GM21515 (cell line): Measurements from ENCODE around the gene TRIM75.
"Not testable (repeated sequence)": the region's sequence is repeated elsewhere in the genome, so short reads cannot be mapped to it uniquely, and the experiment has no call there.

Experiments used
- ATAC-seq: cut with Tn5 transposase; IDR thresholded peaks from one replicate; pipeline ENCODE4 v1.9.1; 2021; ENCODE audit not compliant: unreplicated experiment

Gene TRIM75

DNA sequence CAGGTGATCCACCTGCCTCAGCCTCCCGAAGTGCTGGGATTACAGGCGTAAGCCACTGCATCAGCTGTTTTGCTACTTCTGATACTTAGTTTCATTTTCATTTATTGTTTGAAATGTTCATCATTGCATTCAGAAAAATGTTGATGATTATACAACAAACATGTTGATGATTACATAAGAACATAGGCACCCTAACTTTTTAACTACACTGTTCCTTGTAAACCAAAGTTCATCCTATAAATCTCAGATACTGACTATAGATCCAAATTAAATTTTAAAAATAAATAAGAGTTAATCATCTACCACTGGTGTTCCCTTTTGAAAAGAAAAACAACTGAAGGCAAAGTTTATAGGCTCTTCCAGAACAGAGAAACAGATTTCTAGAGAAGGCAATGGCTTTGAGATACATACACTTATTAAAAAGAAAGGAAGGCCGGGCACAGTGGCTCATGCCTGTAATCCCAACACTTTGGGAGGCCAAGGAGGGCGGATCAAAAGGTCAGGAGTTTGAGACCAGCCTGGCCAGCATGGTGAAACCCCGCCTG, 23.4 kb downstream of the TRIM75 start:
- no peak for ATAC-seq

DNA sequence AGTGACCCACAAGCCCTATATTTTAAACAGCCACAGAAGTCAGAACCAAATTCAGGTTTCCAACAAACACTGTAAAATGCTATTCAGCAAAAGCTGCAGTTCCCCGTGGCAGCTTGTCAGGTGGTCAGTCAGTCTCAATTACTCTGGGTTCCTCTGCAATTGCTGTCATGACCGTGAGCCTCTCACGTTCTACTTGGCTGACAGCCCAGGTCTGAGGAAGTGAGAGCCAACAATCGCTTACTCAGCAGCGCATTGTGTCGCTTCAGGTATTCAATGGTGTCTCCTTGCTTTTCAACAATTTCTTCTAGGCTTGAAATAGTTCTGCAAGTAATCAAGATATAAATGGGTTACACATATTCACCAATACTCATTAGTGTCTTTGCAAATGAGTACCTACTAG, 25.8 kb downstream of the TRIM75 start:
- ATAC-seq = no peak

- not testable (repeated sequence) for ATAC-seq
Measured at GRCh38 chr4:165084787-165085186, 31.1 kb downstream of the TRIM75 start.

DNA sequence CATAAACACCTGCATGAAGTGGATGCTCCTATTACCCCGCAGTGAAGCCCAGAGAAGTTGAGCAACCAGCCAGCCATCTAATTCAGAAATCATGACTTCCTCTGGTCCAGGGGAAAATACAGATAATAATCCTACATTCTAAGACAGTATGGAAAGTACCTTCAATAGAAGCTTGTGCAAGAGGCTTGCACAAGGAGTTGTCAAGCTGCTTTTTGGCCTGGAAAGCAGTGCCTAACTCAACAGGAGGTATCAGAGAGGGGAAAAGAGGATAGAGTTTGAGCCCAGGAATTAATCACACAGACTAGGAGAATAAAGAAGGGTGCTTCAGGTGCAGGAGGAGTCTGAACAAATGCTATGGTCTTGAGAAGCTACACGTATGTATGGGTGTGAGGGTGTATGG, 32.3 kb downstream of the TRIM75 start:
- ATAC-seq = no peak

- ATAC-seq = no peak
Measured at GRCh38 chr4:165088366-165088765, 34.7 kb downstream of the TRIM75 start.

DNA sequence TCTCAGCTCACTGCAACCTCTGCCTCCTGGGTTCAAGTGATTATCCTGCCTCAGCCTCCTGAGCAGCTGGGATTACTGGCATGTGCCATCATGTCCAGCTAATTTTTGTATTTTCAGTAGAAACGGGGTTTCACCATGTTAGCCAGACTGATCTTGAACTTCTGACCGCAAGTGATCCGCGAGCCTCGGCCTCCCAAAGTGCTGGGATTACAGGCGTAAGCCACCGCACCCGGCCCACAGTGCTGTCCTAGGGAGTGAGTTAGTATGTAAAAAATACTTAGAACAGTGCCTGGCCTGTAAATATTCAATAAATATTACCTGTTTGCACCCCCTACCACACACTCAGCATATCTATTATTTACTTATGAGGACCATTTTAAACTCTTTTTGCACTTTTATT, 38.5 kb downstream of the TRIM75 start:
- not testable (repeated sequence) for ATAC-seq

DNA sequence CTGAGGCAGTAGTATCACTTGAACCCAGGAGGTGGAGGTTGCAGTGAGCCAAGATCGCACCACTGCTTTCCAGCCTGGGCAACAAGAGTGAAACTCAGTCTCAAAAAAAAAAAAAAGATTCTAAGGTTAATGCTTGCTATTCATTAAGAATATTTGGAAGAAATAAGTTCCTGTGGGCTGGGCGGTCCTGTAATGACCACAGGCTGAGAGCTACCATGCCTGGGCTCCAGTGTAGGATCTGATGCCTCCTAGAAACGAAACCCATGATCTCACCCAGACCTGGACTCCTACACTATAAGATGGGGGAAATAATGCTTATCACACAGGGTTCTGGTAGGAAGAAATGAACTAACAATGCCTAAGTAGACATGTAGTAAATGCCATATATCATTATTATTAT, 41.2 kb downstream of the TRIM75 start:
- ATAC-seq = no peak

- ATAC-seq = no peak
Measured at GRCh38 chr4:165095291-165095690, 41.6 kb downstream of the TRIM75 start.

GRCh38 chr4:165096776-165097175, 43.1 kb downstream of the TRIM75 start:
- ATAC-seq = no peak

DNA sequence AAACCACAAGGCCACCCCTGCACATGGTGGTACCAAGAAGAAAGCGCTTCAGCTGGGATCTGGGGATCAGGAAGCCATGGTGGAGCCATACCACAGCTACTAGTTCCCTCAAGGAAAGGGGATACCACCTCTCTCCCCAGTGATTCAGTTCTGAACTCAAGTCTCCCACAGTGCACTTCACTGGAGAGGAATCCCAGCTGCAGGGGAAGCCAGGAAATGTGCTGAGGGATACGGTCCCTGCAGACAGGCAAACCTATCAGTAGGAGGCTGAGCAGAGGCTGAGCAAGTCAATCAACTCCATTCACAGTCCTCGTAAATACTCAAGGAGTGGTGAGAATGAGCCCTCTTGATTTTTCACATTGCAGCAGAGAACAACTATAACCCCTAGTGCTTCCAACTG, 48.0 kb downstream of the TRIM75 start:
- no peak for ATAC-seq

GRCh38 chr4:165106518-165106917, 52.9 kb downstream of the TRIM75 start:
- no peak for ATAC-seq
